ENCODE measurements around the gene STARD3.
A peak's percentile ranks its signal among the peaks of the same experiment; 100 is the strongest.

Gene STARD3

GRCh38 chr17:39634384-39634871 lies 2.5 kb upstream of the STARD3 start:
- no peak for DNase-seq (ENCODE audit: low read depth in 3 of 3, low spot score in 1 of 3)

- no peak for DNase-seq (ENCODE audit: low read depth in 3 of 3, low spot score in 1 of 3)
These were observed 1.2 kb upstream of the STARD3 start for GRCh38 chr17:39635614-39636176.

- DNase-seq (ENCODE audit: low read depth in 3 of 3, low spot score in 1 of 3), result no peak
These were observed 387 bp upstream of the STARD3 start for GRCh38 chr17:39636587-39636926.

DNA sequence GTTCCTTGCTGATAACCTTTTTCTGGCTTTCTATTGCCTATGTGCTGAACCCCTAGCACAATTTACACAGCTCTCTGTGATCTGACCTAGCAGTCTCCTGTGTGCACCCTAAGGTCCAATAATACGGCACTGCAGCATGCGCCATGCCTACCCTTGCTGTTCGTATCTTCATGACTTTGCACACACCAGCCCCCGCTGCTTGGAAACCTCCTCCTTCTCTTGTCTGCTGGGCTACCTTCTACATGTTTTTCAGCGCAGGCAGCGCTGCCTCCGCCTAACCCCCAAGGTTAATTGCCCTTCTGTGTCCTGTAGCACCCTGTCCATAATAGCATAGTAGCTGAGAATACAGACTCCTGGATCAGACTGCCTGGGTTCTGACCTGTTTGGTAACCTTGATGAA lies 1.4 kb downstream of the STARD3 start:
- DNase-seq (ENCODE audit: low read depth in 3 of 3, low spot score in 1 of 3), result no peak

DNA sequence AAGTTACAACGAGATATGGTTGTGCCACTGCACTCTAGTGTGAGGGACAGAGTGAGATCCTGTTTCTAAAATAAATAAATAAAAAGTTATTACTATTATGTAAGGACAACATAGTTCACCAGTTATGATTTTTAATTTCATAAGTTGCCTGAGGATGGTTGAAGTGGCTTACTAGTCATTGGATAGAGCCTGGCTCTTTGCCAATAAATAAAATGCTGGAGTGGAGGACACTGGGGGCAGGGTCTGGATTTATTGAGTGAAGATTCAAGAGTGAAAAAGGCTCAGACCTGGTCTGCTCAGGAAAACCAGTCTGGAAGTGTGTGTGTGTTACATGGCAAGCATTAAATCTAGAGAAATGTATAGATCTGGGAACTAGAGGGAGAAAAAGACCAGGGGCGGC lies 2.1 kb downstream of the STARD3 start:
- DNase-seq (ENCODE audit: low read depth in 3 of 3, low spot score in 1 of 3), result no peak

DNA sequence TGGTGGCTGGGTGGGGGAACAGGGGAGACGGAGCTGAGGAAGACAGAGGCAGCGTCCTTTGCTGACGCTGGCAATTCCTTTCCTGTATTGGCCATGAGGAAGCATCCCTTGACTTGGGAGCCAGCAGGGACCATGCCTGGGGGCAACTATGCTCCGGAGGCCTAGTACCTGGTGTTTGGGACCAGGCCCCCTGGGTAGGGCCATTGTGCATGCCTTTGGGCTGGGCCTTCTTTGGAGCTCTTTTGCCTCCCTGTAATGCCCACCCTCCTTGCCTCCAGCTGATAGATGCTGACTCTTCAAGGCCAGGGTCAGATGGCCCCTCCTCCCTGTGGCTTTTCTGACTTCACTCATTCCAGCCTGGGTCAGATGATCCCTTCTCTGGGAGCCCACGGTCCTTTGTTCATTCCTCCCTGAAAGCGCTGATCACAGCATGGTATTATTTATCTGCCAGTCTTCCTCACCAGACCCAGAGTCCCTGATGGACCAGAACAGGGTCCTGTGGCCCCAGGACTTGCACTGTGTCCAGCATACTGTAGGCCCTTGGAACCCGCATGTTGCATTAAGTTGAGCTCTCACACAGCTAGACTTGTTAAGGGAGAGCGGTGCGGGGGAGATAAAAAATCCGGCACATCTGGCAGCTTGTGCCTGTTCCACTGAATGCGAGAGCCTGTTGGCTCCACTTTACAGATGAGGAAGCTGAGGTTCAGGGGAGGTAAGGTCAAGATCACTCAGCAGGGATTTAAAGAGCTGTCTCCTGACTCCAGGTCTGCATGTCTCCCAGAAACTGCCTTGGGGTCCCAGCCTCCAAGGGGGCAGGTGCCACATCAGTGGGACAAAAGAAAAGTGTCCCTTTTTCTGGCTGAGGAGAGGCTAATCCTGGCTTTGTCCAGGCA lies 2.9 kb downstream of the STARD3 start:
- DNase-seq (ENCODE audit: low read depth in 3 of 3, low spot score in 1 of 3), result no peak

DNA sequence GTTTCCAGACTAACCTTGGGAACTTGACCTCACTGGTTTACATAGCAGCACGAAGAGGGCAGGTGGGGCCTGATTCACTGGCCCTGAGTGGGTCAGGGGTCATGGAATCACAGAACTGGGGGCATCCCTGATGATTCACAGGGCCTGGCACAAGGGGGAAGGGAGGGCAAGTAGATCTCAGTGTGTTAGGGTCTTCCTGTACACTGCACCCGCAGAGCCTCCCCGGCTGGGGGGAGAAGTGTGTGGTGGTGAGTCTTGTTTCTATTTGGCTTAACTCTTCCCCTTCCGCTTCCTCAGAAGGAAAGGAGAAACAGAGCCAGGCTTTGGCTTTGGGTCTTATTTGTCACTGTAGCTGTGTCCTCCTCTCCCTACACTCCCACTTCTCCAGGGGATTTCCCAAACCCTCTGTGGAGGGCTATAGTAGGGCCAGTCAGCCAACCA lies 3.7 kb downstream of the STARD3 start:
- DNase-seq (ENCODE audit: low read depth in 3 of 3, low spot score in 1 of 3), result no peak

DNA sequence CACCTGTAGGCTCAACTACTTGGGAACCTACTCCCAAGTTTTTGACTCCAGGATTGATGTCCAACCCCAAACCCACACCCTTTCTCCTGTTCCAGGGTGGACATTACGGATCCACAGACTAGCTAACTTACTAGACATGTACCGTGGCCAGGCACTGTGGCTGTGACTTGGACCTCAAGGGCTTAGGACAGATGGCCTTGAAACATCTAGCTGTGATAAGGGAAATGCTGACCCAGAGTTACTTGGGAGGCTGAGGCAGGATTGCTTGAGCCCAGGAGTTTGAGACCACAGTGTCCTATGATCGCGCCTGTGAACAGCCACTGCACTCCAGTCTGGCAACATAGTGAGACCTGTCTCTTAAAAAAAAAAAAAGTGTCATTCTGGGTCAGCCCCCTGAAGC lies 4.2 kb downstream of the STARD3 start:
- DNase-seq (ENCODE audit: low read depth in 3 of 3, low spot score in 1 of 3), result no peak

DNA sequence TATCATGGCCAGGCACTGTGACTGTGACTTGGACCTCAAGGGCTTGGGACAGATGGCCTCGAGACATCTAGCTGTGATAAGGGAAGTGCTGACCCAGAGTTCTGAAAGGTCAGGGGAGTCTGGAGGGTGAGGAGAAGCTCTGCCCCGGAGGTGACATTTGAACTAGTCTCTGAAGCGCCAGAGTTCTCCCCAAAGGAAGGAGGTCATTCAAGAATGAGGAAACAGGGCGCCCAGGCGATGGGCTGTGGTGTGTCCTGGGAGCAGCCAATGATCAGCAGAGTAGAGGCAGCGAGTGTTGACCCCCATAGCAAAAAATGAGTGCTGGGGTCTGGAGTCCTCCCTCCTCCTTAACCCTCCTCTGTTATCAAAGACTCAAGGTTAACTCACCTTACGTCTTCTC lies 4.9 kb downstream of the STARD3 start:
- no peak for DNase-seq (ENCODE audit: low read depth in 3 of 3, low spot score in 1 of 3)

DNA sequence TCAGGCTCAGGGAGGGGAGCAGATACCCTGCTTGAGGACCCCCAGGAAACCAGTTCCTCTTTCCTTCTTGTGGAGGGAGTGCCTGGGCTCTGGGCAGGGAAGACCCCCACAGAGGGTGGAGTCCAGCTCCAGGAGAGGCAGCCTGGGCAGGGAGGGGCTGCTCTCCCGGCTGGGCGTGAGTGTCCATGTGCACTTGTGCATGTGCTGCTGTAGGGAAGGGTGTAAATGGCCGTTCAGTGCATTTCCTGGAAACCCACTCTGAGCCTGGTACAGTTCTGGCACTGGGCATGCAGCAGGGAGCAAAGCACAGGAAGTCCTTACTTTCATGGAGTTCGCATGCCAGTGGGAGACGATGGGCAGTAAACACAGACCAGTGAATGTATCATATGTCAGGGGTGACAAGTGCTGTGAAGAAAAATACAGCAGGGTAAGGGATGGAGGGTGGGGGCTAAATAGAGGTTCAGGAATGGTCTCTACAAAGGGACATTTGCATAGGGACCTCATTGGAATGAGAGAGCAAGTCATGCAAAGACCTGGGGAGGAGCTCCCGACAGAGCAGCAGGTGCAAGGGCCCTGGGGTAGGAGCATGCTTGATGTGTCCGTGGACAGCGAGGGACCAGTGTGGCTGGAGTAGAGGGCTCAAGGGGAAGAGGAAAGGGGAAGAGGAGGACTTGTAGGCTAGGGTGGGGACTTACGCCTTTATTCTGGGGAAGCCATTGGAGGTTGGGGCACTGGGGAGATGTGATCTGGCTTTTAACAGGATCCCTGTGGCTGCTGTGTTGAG lies 5.5 kb downstream of the STARD3 start:
- DNase-seq (ENCODE audit: low read depth in 3 of 3, low spot score in 1 of 3), result no peak

GRCh38 chr17:39643271-39643670 lies 6.3 kb downstream of the STARD3 start:
- no peak for DNase-seq (ENCODE audit: low read depth in 3 of 3, low spot score in 1 of 3)

DNA sequence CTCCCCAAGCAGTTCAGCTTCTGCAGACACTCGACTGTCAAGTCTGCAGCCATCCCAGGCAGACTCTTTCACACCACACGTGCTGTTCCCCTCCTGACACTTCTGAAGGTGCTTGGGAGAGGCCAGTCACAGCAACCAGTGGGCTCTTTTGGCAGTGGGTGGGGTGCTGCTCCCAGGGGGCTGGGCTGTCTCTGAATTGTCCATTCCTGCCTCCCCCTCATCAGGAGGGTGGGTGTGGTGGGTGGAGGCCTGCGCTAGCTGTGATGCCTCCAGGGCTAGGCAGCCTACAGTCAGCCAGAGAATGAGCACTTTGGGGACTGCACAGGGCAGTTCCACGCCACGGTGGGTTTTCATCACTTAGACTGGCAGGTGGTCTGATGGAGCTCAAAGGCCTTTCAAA lies 10.3 kb downstream of the STARD3 start:
- DNase-seq (ENCODE audit: low read depth in 3 of 3, low spot score in 1 of 3), result no peak

DNA sequence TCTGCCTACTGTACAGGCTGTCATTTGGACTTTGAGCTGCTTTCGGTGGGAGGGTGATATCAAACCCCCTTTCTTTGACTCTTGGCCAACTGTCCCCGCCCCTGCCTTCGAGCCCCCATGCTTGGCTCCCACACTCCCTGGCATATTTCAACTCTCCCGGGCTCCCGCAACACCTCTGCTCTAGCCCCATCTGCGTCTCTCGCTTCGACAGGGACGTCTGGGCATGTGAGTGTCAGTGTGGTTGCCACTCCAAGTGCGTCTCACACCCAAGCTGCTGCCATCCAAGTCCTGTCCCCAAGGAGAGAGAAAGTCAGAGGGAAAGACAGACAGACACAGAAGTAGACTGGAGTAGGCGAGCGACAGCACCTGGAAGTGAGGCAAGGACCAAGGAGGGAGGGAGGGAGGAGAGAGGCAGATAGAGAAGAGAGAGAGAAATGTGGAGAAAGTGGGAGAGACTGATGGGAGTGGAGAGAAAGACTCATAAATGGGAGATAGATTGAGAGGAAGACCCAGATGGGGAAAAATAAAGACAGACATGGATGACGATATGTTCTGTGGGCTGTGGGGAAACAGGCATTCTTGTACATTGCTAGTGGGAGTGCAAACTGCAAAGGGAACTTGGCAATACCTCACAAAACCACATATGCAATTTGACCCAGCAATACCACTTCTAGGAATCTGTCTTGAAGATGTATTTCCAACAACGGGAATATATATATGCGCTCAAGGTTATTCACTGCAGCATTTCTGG lies 11.8 kb downstream of the STARD3 start:
- DNase-seq (ENCODE audit: low read depth in 3 of 3, low spot score in 1 of 3), result no peak

DNA sequence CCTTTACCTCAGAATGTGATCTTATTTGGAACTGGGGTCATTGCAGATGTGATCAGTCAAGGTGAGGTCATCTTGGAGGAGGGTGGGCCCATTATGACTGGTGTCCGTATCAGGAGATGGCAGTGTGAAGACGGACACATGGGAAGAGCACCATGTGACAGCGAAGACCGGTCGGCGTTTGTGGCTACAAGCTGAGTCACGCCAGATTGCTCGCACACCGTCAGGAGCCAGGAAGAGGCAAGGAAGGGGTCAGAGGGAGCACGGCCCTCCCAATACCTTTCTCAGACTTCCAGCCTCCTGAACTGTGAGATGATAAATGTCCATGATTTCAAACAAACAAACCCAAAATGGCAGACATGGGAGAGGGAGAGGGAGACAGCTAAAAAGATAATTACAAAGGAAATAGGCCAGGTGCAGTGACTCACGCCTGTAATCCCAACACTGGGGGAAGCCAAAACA lies 13.2 kb downstream of the STARD3 start:
- DNase-seq (ENCODE audit: low read depth in 3 of 3, low spot score in 1 of 3), result no peak

DNA sequence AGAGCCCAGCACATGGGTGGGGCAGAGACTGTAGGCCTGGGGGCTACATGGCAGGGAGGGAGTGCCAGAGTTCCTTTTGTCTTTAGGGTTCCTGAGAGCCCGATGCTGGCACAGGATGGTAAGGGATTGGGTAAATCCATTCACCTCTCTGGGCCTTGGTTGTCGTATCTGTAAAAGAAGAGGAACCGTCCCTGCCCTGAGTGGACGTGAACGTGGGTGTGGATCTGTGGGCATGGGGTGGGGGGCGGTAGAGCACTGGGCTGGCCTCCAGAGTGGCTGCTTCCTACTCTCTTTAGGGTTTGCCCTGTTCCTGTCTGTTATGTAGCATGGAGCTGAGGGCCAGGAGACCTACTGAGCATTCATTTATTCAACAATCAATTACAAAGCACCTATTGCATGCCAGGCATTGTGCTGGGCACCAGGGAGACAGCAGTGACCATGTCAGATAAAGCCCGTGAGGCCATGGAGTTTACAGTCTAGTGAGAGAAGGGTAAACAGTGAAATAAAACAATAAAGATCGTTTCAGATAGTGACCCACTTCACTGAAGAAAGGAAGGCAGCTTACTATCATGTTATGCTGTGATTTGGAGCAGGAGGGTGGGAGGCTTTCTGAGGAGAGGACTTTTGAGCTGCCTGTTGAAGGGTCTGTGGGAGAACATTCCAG lies 15.1 kb downstream of the STARD3 start:
- DNase-seq (ENCODE audit: low read depth in 3 of 3, low spot score in 1 of 3), result no peak

GRCh38 chr17:39652587-39653315 lies 15.8 kb downstream of the STARD3 start:
- no peak for DNase-seq (ENCODE audit: low read depth in 3 of 3, low spot score in 1 of 3)

- DNase-seq (ENCODE audit: low read depth in 3 of 3, low spot score in 1 of 3), result no peak
These were observed 16.3 kb downstream of the STARD3 start for GRCh38 chr17:39653316-39653661.

DNA sequence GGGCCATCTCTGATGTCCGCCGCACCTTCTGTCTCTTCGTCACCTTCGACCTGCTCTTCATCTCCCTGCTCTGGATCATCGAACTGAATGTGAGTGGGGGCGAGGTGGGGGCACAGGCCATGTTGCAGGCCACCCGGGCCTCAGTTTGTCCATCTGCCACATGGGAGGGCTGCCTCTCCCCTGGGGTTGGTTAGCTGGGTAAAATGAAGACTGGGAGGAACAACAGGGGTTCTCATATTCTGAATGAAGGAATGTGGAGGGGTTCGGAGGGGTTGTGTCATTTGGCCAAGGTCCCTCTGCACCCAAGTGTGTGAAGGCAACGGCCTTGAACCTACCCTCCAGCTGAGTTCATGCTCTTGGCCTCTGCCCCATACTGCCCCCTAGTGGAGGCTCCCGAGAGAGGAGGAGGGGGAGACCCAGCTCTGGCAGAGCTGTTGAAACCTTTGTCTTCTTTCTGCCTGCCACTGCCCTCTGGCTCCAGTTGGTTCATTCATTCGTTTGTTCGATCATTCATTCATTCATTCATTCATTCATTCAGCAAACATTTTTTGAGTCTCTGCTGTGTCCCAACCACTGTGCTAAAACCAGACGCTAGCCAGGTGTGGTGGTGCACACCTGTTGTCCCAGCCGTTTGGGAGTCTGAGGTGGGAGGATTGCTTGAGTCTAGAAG lies 16.9 kb downstream of the STARD3 start:
- peak; percentile 49 to 73 (median 49) for DNase-seq (ENCODE audit: low read depth in 3 of 3, low spot score in 1 of 3)

DNA sequence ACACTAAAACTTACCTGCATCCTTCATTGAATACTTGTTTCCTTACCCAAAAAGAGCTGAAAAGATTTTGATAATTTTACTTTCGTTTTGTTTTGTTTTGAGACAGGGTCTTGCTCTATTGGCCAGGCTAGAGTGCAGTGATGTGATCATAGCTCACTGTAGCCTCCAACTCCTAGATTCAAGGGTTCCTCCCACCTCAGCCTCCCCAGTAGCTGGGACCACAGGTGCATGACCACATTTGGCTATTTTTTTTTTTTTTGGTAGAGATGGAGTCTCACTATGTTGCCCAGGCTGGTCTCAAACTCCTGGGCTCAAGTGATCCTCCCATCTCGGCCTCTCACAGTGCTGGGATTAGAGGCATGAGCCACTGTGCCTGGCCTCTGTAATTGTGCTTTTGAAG lies 18.2 kb downstream of the STARD3 start:
- no peak for DNase-seq (ENCODE audit: low read depth in 3 of 3, low spot score in 1 of 3)
